Loucy (cell line): Measurements from ENCODE around the gene PABPN1.

Experiments used
- H2AFZ ChIP-seq: fragments of 200-600 bp; sonication (generic); 2 replicates; pipeline ENCODE4 v1.6.0; 2016; ENCODE audit warnings: antibody characterized with exemption, mild to moderate bottlenecking, low read length, moderate library complexity
- H3F3A ChIP-seq: fragments of 200-600 bp; 2 replicates; pipeline ENCODE4 v1.6.0; 2016; ENCODE audit warnings: antibody characterized with exemption, low read depth, mild to moderate bottlenecking
- H3K27me3 ChIP-seq: fragments of 200-600 bp; sonication (generic); 2 replicates; pipeline ENCODE4 v1.6.1; 2014; ENCODE audit warnings: low read length, mild to moderate bottlenecking; ENCODE audit not compliant: insufficient read depth, poor library complexity, severe bottlenecking
- H3K36me3 ChIP-seq: fragments of 200-600 bp; sonication (generic); 2 replicates; pipeline ENCODE4 v1.6.1; 2016; ENCODE audit warnings: low read length; ENCODE audit not compliant: insufficient read depth
- H3K4me1 ChIP-seq: fragments of 200-600 bp; sonication (generic); 2 replicates; pipeline ENCODE4 v1.5.1; 2014; ENCODE audit warnings: low read length, mild to moderate bottlenecking; ENCODE audit not compliant: insufficient read depth, poor library complexity, severe bottlenecking
- H3K4me2 ChIP-seq: fragments of 200-600 bp; sonication (generic); 2 replicates; pipeline ENCODE4 v1.6.0; 2014; ENCODE audit warnings: antibody characterized with exemption, low read length, low read depth, mild to moderate bottlenecking; ENCODE audit not compliant: poor library complexity, severe bottlenecking
- H3K4me3 ChIP-seq: fragments of 200-600 bp; sonication (generic); 2 replicates; pipeline ENCODE4 v1.5.1; 2014; ENCODE audit warnings: low read length, mild to moderate bottlenecking, mixed read lengths; ENCODE audit not compliant: poor library complexity, severe bottlenecking
- H3K79me2 ChIP-seq: fragments of 200-600 bp; sonication (generic); 2 replicates; pipeline ENCODE4 v1.6.1; 2014; ENCODE audit warnings: low read length; ENCODE audit not compliant: insufficient read depth
- H3K9ac ChIP-seq: fragments of 200-600 bp; sonication (generic); 2 replicates; pipeline ENCODE4 v1.6.0; 2014; ENCODE audit warnings: mild to moderate bottlenecking, low read depth, low read length, moderate library complexity; ENCODE audit not compliant: poor library complexity, severe bottlenecking
- H3K9me2 ChIP-seq: fragments of 200-600 bp; sonication (generic); replicated peaks from 2 replicates; pipeline ENCODE4 v1.6.1; 2016; ENCODE audit warnings: low read depth, low read length, mixed read lengths
- H3K9me3 ChIP-seq: fragments of 200-600 bp; sonication (generic); 2 replicates; pipeline ENCODE4 v1.6.1; 2014; ENCODE audit warnings: mild to moderate bottlenecking, antibody characterized with exemption, low read length, low read depth; ENCODE audit not compliant: insufficient read depth
- H4K20me1 ChIP-seq: fragments of 200-600 bp; sonication (generic); 2 replicates; pipeline ENCODE4 v1.6.0; 2014; ENCODE audit warnings: antibody characterized with exemption, low read length, mild to moderate bottlenecking; ENCODE audit not compliant: insufficient read depth, poor library complexity, severe bottlenecking
- CTCF ChIP-seq: fragments of 200-600 bp; sonication (generic); conservative IDR thresholded peaks from 2 replicates; pipeline ENCODE4 v1.5.1; 2014; ENCODE audit warnings: mild to moderate bottlenecking, antibody characterized with exemption, low read length
- EZH2phosphoT487 ChIP-seq: fragments of 200-600 bp; IDR thresholded peaks from 2 replicates; pipeline ENCODE4 v1.6.1; 2018; ENCODE audit warnings: antibody characterized with exemption, mild to moderate bottlenecking, moderate library complexity, borderline replicate concordance

PABPN1 gene

GRCh38 chr14:23347406-23348296 is 26.4 kb downstream of the PABPN1 start:
- H3K9me3 ChIP-seq = no peaks in the 10 kb centered on the region
- no peak for TF ChIP-seq EZH2phosphoT487
- TF ChIP-seq CTCF = no peak
- no peak overlapping the region for H3K9ac ChIP-seq
- H3K27me3 ChIP-seq = peaks cover 13% of the 10 kb centered on the region
- no peaks in the 10 kb centered on the region for H3K4me1 ChIP-seq
- no peaks in the 10 kb centered on the region for H3F3A ChIP-seq
- H2AFZ ChIP-seq = no peak overlapping the region
- H4K20me1 ChIP-seq = no peaks in the 10 kb centered on the region
- H3K79me2 ChIP-seq = no peaks in the 10 kb centered on the region
- no peaks in the 10 kb centered on the region for H3K9me2 ChIP-seq
- H3K4me2 ChIP-seq = no peak overlapping the region
- no peak overlapping the region for H3K4me3 ChIP-seq
- no peaks in the 10 kb centered on the region for H3K36me3 ChIP-seq

GRCh38 chr14:23348297-23348655 is 27.0 kb downstream of the PABPN1 start:
- no peaks in the 10 kb centered on the region for H3K79me2 ChIP-seq
- no peaks in the 10 kb centered on the region for H3K4me1 ChIP-seq
- no peaks in the 10 kb centered on the region for H3F3A ChIP-seq
- H3K9me3 ChIP-seq = no peaks in the 10 kb centered on the region
- no peaks in the 10 kb centered on the region for H3K36me3 ChIP-seq
- no peak overlapping the region for H3K4me3 ChIP-seq
- no peaks in the 10 kb centered on the region for H4K20me1 ChIP-seq
- H3K9ac ChIP-seq = no peak overlapping the region
- H2AFZ ChIP-seq = no peak overlapping the region
- no peak overlapping the region for H3K4me2 ChIP-seq
- H3K27me3 ChIP-seq = peaks cover 17% of the 10 kb centered on the region
- no peaks in the 10 kb centered on the region for H3K9me2 ChIP-seq
- TF ChIP-seq EZH2phosphoT487 (no peak), CTCF (no peak)

GRCh38 chr14:23349156-23349845 is 28.0 kb downstream of the PABPN1 start:
- Histone ChIP-seq H3K4me2 (no peak overlapping the region), H3K9me2 (no peaks in the 10 kb centered on the region), H2AFZ (no peak overlapping the region), H3K4me3 (no peak overlapping the region), H4K20me1 (no peaks in the 10 kb centered on the region), H3K4me1 (no peaks in the 10 kb centered on the region), H3K9ac (no peak overlapping the region), H3K9me3 (no peaks in the 10 kb centered on the region), H3K79me2 (no peaks in the 10 kb centered on the region), H3K36me3 (no peaks in the 10 kb centered on the region), H3F3A (no peaks in the 10 kb centered on the region), H3K27me3 (peaks cover 17% of the 10 kb centered on the region)
- no peak for TF ChIP-seq EZH2phosphoT487
- no peak for TF ChIP-seq CTCF
